K562 (cell line): ENCODE data around the gene CD274. TPM values are rescaled to one million over a fixed set of nuclear protein-coding genes. Genes with fewer than 3 reads are reported as not detected.

Experiments used
- ATAC-seq: fragments of 200-7000 bp; cut with Tn5 transposase; 3 replicates; pipeline ENCODE4 v1.9.1; 2020; ENCODE audit warnings: moderate library complexity
- BruUV-seq: library from RNA; stranded (reverse); fragments of 400-500 nt; replicated peaks from 2 replicates; lab custom pipeline; 2021; lab: Mats Ljungman, UMichigan
- CTCF ChIA-PET: fragments of 300-600 bp; formaldehyde crosslinking; extraction: SDS; loops from one replicate; lab custom pipeline; 2021; ENCODE audit warnings: low intra/inter-chr PET ratio; lab: Yijun Ruan, JAX
- POLR2A ChIA-PET: fragments of 300-600, 350-650 bp; sonication (Branson Sonifier 250); formaldehyde crosslinking; extraction: SDS; loops from one replicate; lab custom pipeline; 2021; ENCODE audit warnings: antibody characterized with exemption, inconsistent platforms; lab: Yijun Ruan, JAX
- DNase-seq, 4 experiments: peaks; one replicate each; pipeline versions ENCODE4 v3.0.0 to v3.0.0-alpha.2; 2011 to 2018; ENCODE audit warnings: low spot score in 3 of 4, mixed read lengths in 3 of 4; ENCODE audit errors: extremely low read depth in 1 of 4
- FAIRE-seq: peaks from 2 replicates; lab custom pipeline; 2011; peaks lifted over from hg19 to GRCh38; lab: Jason Lieb, UNC
- H2AFZ ChIP-seq: 2 replicates; pipeline ENCODE4 v1.6.0; 2011; ENCODE audit warnings: low read depth, low read length, control low read depth, inconsistent platforms
- H3K27ac ChIP-seq: fragments of 200-600 bp; 3 replicates; pipeline ENCODE4 v1.8.0; 2011; ENCODE audit warnings: low read depth, mild to moderate bottlenecking, control low read depth, inconsistent platforms, low read length, moderate library complexity, mixed read lengths; ENCODE audit errors: extremely low read depth
- H3K27me3 ChIP-seq, 2 experiments: fragments of 300-600 bp in 1 of 2; 2 replicates in 1 of 2; 3 replicates in 1 of 2; pipeline versions ENCODE4 v1.6.0 to v1.8.0; 2011; ENCODE audit warnings: inconsistent platforms in 2 of 2, low read length in 2 of 2, mild to moderate bottlenecking in 1 of 2, mixed read lengths in 1 of 2, moderate library complexity in 1 of 2; ENCODE audit not compliant: control insufficient read depth in 2 of 2, insufficient read depth in 2 of 2
- H3K36me3 ChIP-seq: fragments of 300-600 bp; 3 replicates; pipeline ENCODE4 v1.8.0; 2011; ENCODE audit warnings: mild to moderate bottlenecking, low read length, inconsistent platforms; ENCODE audit not compliant: control insufficient read depth, insufficient read depth
- H3K4me1 ChIP-seq, 2 experiments: fragments of 200-600 bp in 1 of 2; replicated peaks in 1 of 2; 2 replicates in 1 of 2; 3 replicates in 1 of 2; pipeline versions ENCODE4 v1.5.1 to v1.8.0; 2011; ENCODE audit warnings: inconsistent platforms in 2 of 2, low read length in 2 of 2, mild to moderate bottlenecking in 1 of 2, mixed read lengths in 1 of 2, moderate library complexity in 1 of 2; ENCODE audit not compliant: control insufficient read depth in 2 of 2, insufficient read depth in 2 of 2
- H3K4me2 ChIP-seq: 2 replicates; pipeline ENCODE4 v1.6.1; 2011; ENCODE audit warnings: low read length, control low read depth, inconsistent platforms, mixed read lengths; ENCODE audit not compliant: insufficient read depth
- H3K4me3 ChIP-seq: fragments of 200-600 bp; sonication (generic), shearing (Covaris generic); 2 replicates; pipeline ENCODE4 v1.5.1; 2016; ENCODE audit warnings: control low read depth, inconsistent platforms
- H3K79me2 ChIP-seq: fragments of 200-600 bp; 3 replicates; pipeline ENCODE4 v1.8.0; 2011; ENCODE audit warnings: low read length, inconsistent platforms; ENCODE audit not compliant: control insufficient read depth, insufficient read depth
- H3K9ac ChIP-seq, 2 experiments: 2 replicates each; pipeline versions ENCODE4 v1.6.0 to v1.6.1; 2011; ENCODE audit warnings: low read depth in 2 of 2, low read length in 2 of 2, control low read depth in 1 of 2, inconsistent platforms in 1 of 2, mild to moderate bottlenecking in 1 of 2, mixed read lengths in 1 of 2; ENCODE audit not compliant: insufficient read depth in 1 of 2
- H3K9me1 ChIP-seq: one replicate; pipeline ENCODE4 v1.6.0; 2011; ENCODE audit warnings: inconsistent platforms, mild to moderate bottlenecking, low read length, moderate library complexity; ENCODE audit not compliant: control insufficient read depth, insufficient read depth
- H3K9me3 ChIP-seq: replicated peaks from 2 replicates; pipeline ENCODE4 v1.5.1; 2011; ENCODE audit warnings: low read depth, low read length, inconsistent platforms; ENCODE audit not compliant: control insufficient read depth, insufficient read depth
- H4K20me1 ChIP-seq: replicated peaks from 2 replicates; pipeline ENCODE4 v1.6.1; 2011; ENCODE audit warnings: low read length, inconsistent platforms, mixed read lengths; ENCODE audit not compliant: control insufficient read depth, insufficient read depth
- NKRF ChIP-seq: fragments of 450-650 bp; IDR thresholded peaks from 2 replicates; pipeline ENCODE4 v1.6.1; 2016; ENCODE audit warnings: borderline replicate concordance
- PATZ1 ChIP-seq: fragments of 250-450 bp; sonication (Bioruptor Pico); IDR thresholded peaks from 2 replicates; pipeline ENCODE4 v1.5.0; 2020; ENCODE audit warnings: mild to moderate bottlenecking, borderline replicate concordance
- PPARD ChIP-seq: fragments of 250-450 bp; sonication (Bioruptor Pico); IDR thresholded peaks from 2 replicates; pipeline ENCODE4 v1.8.0; 2022; ENCODE audit warnings: inconsistent platforms, mild to moderate bottlenecking, moderate library complexity
- RBM15 ChIP-seq: fragments of 200-400 bp; formaldehyde crosslinking; IDR thresholded peaks from 2 replicates; pipeline ENCODE4 v1.6.1; 2018; ENCODE audit warnings: mild to moderate bottlenecking, low read length, moderate library complexity; ENCODE audit not compliant: insufficient read depth
- SPI1 ChIP-seq: IDR thresholded peaks from 2 replicates; pipeline ENCODE4 v1.6.1; 2011; ENCODE audit warnings: low read depth, low read length, control low read depth, borderline replicate concordance
- ZNF280A ChIP-seq: fragments of 450-650 bp; IDR thresholded peaks from 2 replicates; pipeline ENCODE4 v1.6.1; 2018; ENCODE audit warnings: mild to moderate bottlenecking, low read depth; ENCODE audit not compliant: partially characterized antibody
- WGBS: fragments of 100-300 bp; shearing (Covaris generic); methylation state at CpG from one replicate; pipeline ENCODE4 v1.1.6; 2016; ENCODE audit warnings: low coverage, mixed read lengths; ENCODE audit not compliant: insufficient coverage; ENCODE audit errors: missing lambda C conversion rate; 5-methylcytosine and 5-hydroxymethylcytosine counted together
- in situ Hi-C: fragments of 300-500 bp; cut with MboI; formaldehyde crosslinking; loops from 4 replicates; pipeline ENCODE4 v1.15.0; 2018; ENCODE audit warnings: inconsistent platforms, mixed read lengths
- intact Hi-C: fragments of 100-400 bp; cut with micrococcal nuclease; formaldehyde crosslinking; loops from 2 replicates; pipeline ENCODE4 v1.14.2; 2022
- polyA plus RNA-seq, 8 experiments: library from polyadenylated mRNA; depleted of rRNA in 4 of 8; stranded (reverse) in 5 of 8; unstranded in 3 of 8; fragments of >200 nt; fragmentation: Nextera tagmentation in 2 of 8; fragmentation: Illumina TruSeq in 1 of 8; extraction: Ambion mirVana in 2 of 8; extraction: Trizol in 1 of 8; gene quantifications; 2 replicates each; pipeline versions ENCODE4 v1.2.1 to v1.2.3, GENCODE V29; 2011 to 2014; ENCODE audit warnings: inconsistent platforms in 1 of 8, missing spikeins in 1 of 8
- total RNA-seq, 7 experiments: library from RNA; depleted of rRNA in 6 of 7; stranded (reverse); fragments of >200 nt in 6 of 7; fragmentation: Illumina TruSeq in 2 of 7; extraction: Trizol in 2 of 7; gene quantifications; 2 replicates each; pipeline versions ENCODE4 v1.2.1 to v1.2.3, GENCODE V29; 2011 to 2021; ENCODE audit warnings: low replicate concordance in 1 of 7

Gene CD274
- total and polyA plus RNA-seq, 9 of the 15 experiments (the other 6 are each of a cell fraction or from before 2014, with no cell fraction given), result 0.07 to 0.51 (median 0.30) TPM; not detected in 1

GRCh38 chr9:5449521-5450358 lies 602 bp upstream of the CD274 start:
- Histone ChIP-seq H3K9me3 (no peaks in the 10 kb centered on the region), H3K27me3 (no peaks in the 10 kb centered on the region), H3K4me3 (peak overlapping the region; percentile 46), H3K36me3 (no peaks in the 10 kb centered on the region), H3K4me1 (peaks cover 2 to 4% of the 10 kb centered on the region in 2 experiments; a peak in 2 of 5 replicates), H3K27ac (no peak overlapping the region; the same call in 2 of the 3 replicates), H3K9me1 (no peaks in the 10 kb centered on the region), H4K20me1 (no peaks in the 10 kb centered on the region), H3K4me2 (peak overlapping the region; percentile 79), H3K79me2 (no peaks in the 10 kb centered on the region), H2AFZ (peak overlapping the region; percentile 95), H3K9ac (peak overlapping the region; percentile 58 to 82)
- BruUV-seq, result no TSS peak
- intact Hi-C loops (loop anchor here (1.0 to 5.0 kb wide), 2 partner anchors 53 to 141 kb away; no protein-coding TSS in a partner anchor), in situ Hi-C loops (loop anchor here (25.0 kb wide), 2 partner anchors 712 to 837 kb away; partner anchors contain the start of gene AK3)
- ChIA-PET CTCF (interaction anchor here (0.7 to 1.1 kb wide), 2 partner anchors 126 to 140 kb away, joined by 3 read pairs; no protein-coding TSS in a partner anchor), POLR2A (interaction anchor here (1.4 to 1.8 kb wide), 2 partner anchors 9 to 11 kb away, joined by 4 to 5 read pairs; no protein-coding TSS in a partner anchor)
- no peak; the same call in 1 of the 3 replicates for ATAC-seq
- peak in 1 of 4 experiments; percentile 8 for DNase-seq
- 17% methylated on average over 15 of the region's 15 CpGs for WGBS
- TF ChIP-seq ZNF280A (no peak), PATZ1 (CRISPR knock-in tag) (no peak), NKRF (no peak), PPARD (CRISPR knock-in tag) (no peak), SPI1 (peak; percentile 5; the same call in 1 of the 2 replicates), RBM15 (no peak)
- peak; percentile 37 for FAIRE-seq
